Fibroblast of lung (primary cell): ENCODE data around the gene SAFB2. TPM values are rescaled to one million over a fixed set of nuclear protein-coding genes. Genes with fewer than 3 reads are reported as not detected.

Experiments
- DNase-seq, 2 donors: peaks; one replicate each; pipeline versions ENCODE4 v3.0.0 to v3.0.0-alpha.2; 2010; ENCODE audit warnings: low read depth in 2 of 2
- H2AFZ ChIP-seq: 2 replicates; pipeline ENCODE4 v1.5.1; 2012; ENCODE audit warnings: low read length, control low read depth, inconsistent platforms
- H3K27ac ChIP-seq: 2 replicates; pipeline ENCODE4 v1.5.1; 2011; ENCODE audit warnings: low read length, control low read depth; ENCODE audit not compliant: insufficient read depth
- H3K27me3 ChIP-seq: 2 replicates; pipeline ENCODE4 v1.5.1; 2011; ENCODE audit warnings: mild to moderate bottlenecking, low read length; ENCODE audit not compliant: control insufficient read depth, insufficient read depth
- H3K36me3 ChIP-seq: 2 replicates; pipeline ENCODE4 v1.5.1; 2011; ENCODE audit warnings: low read length; ENCODE audit not compliant: control insufficient read depth, insufficient read depth
- H3K4me1 ChIP-seq: 2 replicates; pipeline ENCODE4 v1.5.1; 2011; ENCODE audit warnings: low read length; ENCODE audit not compliant: control insufficient read depth, insufficient read depth; ENCODE audit errors: extremely low read depth
- H3K4me2 ChIP-seq: 2 replicates; pipeline ENCODE4 v1.5.1; 2011; ENCODE audit warnings: low read length, control low read depth; ENCODE audit not compliant: insufficient read depth; ENCODE audit errors: extremely low read depth
- H3K4me3 ChIP-seq, 4 experiments: fragments of 200-600 bp in 1 of 4; sonication (generic) in 1 of 4; replicated peaks in 1 of 4; 2 replicates each; pipeline ENCODE4 v1.5.1; 2011 to 2016; ENCODE audit warnings: low read length in 4 of 4, low read depth in 3 of 4, mild to moderate bottlenecking in 3 of 4, control low read depth in 2 of 4, inconsistent platforms in 1 of 4, mixed read lengths in 1 of 4; ENCODE audit not compliant: insufficient read depth in 1 of 4; ENCODE audit errors: control extremely low read depth in 1 of 4
- H3K79me2 ChIP-seq: 2 replicates; pipeline ENCODE4 v1.5.1; 2012; ENCODE audit warnings: mild to moderate bottlenecking, low read length, inconsistent platforms; ENCODE audit not compliant: control insufficient read depth, insufficient read depth
- H3K9ac ChIP-seq: 2 replicates; pipeline ENCODE4 v1.5.1; 2011; ENCODE audit warnings: mild to moderate bottlenecking, low read length, control low read depth; ENCODE audit not compliant: insufficient read depth
- H3K9me3 ChIP-seq: 2 replicates; pipeline ENCODE4 v1.5.1; 2012; ENCODE audit warnings: low read depth, low read length; ENCODE audit not compliant: control insufficient read depth, insufficient read depth
- H4K20me1 ChIP-seq: 2 replicates; pipeline ENCODE4 v1.5.1; 2011; ENCODE audit warnings: low read length; ENCODE audit not compliant: control insufficient read depth, insufficient read depth; ENCODE audit errors: extremely low read depth
- CTCF ChIP-seq, 2 donors: IDR thresholded peaks in 1 of 2; conservative IDR thresholded peaks in 1 of 2; 1 replicate in 1 of 2; 2 replicates in 1 of 2; pipeline ENCODE4 v1.5.1; 2011 to 2012; ENCODE audit warnings: low read length in 2 of 2, control low read depth in 1 of 2, inconsistent platforms in 1 of 2, low read depth in 1 of 2, mild to moderate bottlenecking in 1 of 2
- EZH2 ChIP-seq: IDR thresholded peaks from 2 replicates; pipeline ENCODE4 v1.5.1; 2012; ENCODE audit warnings: low read length, control low read depth, mild to moderate bottlenecking; ENCODE audit errors: missing control alignments
- polyA plus RNA-seq, 2 donors: library from polyadenylated mRNA; depleted of rRNA in 1 of 2; stranded (reverse) in 1 of 2; unstranded in 1 of 2; fragments of >200 nt; gene quantifications; 2 replicates each; pipeline ENCODE4 v1.2.1, GENCODE V29; 2011 to 2012; ENCODE audit warnings: missing spikeins in 1 of 2
- total RNA-seq: library from RNA; depleted of rRNA; stranded (reverse); fragments of >200 nt; gene quantifications from 2 replicates; pipeline ENCODE4 v1.2.1, GENCODE V29; 2014

SAFB2 gene
- total and polyA plus RNA-seq, 2 donors (not counting 1 experiment from before 2014, with no cell fraction given), result 16.9 to 35.8 TPM

- Histone ChIP-seq H4K20me1 (no peaks in the 10 kb centered on the region), H3K4me2 (peak overlapping the region; percentile 96), H2AFZ (no peak overlapping the region), H3K9me3 (no peaks in the 10 kb centered on the region), H3K4me3 (peak overlapping the region; percentile 75 to 95 (median 86)), H3K27me3 (no peaks in the 10 kb centered on the region), H3K4me1 (peaks cover 11% of the 10 kb centered on the region), H3K27ac (peak overlapping the region; percentile 80), H3K79me2 (peaks cover 92% of the 10 kb centered on the region), H3K9ac (peak overlapping the region; percentile 92), H3K36me3 (peaks cover 12% of the 10 kb centered on the region)
- no peak for DNase-seq
- TF ChIP-seq EZH2 (no peak), CTCF (conservative IDR thresholded peaks at IDR 0.05 in 1 of 2, IDR thresholded peaks at IDR 0.05 in 1 of 2; ENCODE audit: low read depth in 1 of 2, low read length in 2 of 2) (no peak)
Measured at GRCh38 chr19:5621945-5622464, 571 bp downstream of the SAFB2 start.

DNA sequence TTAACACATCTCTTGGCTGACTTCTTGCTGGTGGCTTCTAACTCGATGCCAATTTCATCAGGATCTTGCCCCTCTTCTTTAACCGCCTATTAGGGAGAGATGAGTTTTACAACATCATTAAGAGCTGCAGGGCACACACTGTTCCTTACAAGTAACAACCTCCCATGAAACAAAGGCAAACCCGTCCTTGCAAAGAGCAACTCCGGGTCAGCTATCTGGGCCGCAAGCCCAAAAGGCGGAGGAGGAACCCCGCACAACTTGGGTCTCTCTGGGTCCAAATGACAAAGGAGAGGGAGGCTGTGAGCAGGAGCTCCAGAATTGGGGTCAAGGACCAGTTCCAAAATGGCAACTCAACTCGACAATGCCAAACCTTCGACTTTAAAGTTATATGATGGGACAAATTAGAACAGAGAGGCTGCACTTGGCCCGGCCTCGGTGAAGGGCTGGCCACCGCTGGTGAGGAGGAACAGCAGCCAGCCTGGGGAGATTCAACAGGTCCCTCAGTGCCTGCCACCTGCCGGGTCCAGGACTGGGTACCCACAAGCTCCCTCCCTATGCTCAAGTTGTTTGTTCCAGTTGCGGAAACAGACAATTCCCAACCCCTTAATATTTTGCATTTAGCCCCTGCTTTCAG is 1.1 kb downstream of the SAFB2 start:
- peak overlapping the region; percentile 92 for H3K9ac ChIP-seq
- H3K79me2 ChIP-seq, result peaks cover 86% of the 10 kb centered on the region
- peak overlapping the region; percentile 75 to 95 (median 86) for H3K4me3 ChIP-seq
- no peaks in the 10 kb centered on the region for H4K20me1 ChIP-seq
- peak overlapping the region; percentile 96 for H3K4me2 ChIP-seq
- TF ChIP-seq EZH2, result no peak
- TF ChIP-seq CTCF (conservative IDR thresholded peaks at IDR 0.05 in 1 of 2, IDR thresholded peaks at IDR 0.05 in 1 of 2; ENCODE audit: low read depth in 1 of 2, low read length in 2 of 2), result no peak
- no peaks in the 10 kb centered on the region for H3K27me3 ChIP-seq
- H3K27ac ChIP-seq, result peak overlapping the region; percentile 80
- no peaks in the 10 kb centered on the region for H3K9me3 ChIP-seq
- H3K36me3 ChIP-seq, result peaks cover 10% of the 10 kb centered on the region
- peaks cover 7% of the 10 kb centered on the region for H3K4me1 ChIP-seq
- no peak overlapping the region for H2AFZ ChIP-seq
- no peak for DNase-seq

GRCh38 chr19:5619946-5620345 is 2.6 kb downstream of the SAFB2 start:
- TF ChIP-seq CTCF (conservative IDR thresholded peaks at IDR 0.05 in 1 of 2, IDR thresholded peaks at IDR 0.05 in 1 of 2; ENCODE audit: low read depth in 1 of 2, low read length in 2 of 2) (no peak), EZH2 (no peak)
- DNase-seq, result no peak
- Histone ChIP-seq H3K4me2 (no peak overlapping the region), H4K20me1 (no peaks in the 10 kb centered on the region), H3K79me2 (peaks cover 72% of the 10 kb centered on the region), H3K9ac (no peak overlapping the region), H3K36me3 (peaks cover 12% of the 10 kb centered on the region), H3K4me3 (no peak overlapping the region), H3K27ac (no peak overlapping the region), H3K4me1 (peaks cover 3% of the 10 kb centered on the region), H3K27me3 (no peaks in the 10 kb centered on the region), H3K9me3 (no peaks in the 10 kb centered on the region), H2AFZ (no peak overlapping the region)
